ENCODE data around the gene ZSWIM9.
"Not testable (repeated sequence)": the region's sequence is repeated elsewhere in the genome, so short reads cannot be mapped to it uniquely, and the experiment has no call there.

Gene ZSWIM9

GRCh38 chr19:48218997-48219396, 48.5 kb downstream of the ZSWIM9 start:
- no peak for DNase-seq

DNA sequence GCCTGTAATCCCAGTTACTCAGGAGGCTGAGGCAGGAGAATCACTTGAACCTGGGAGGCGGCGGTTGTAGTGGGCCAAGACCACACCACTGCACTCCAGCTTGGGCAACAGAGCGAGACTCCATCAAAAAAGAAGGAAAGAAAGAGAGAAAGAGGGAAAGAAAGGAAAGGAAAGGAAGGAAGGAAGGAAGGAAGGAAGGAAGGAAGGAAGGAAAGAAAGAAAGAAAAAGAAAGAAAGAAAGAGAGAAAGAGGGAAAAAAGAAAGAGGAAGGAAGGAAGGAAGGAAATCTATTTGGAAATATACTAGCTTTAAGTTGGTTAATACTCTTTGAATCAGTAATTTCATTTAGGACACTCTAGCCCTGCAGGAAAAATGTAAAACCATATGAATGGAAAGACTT, 50.3 kb downstream of the ZSWIM9 start:
- DNase-seq = not testable (repeated sequence)

- DNase-seq = no peak
Observed at GRCh38 chr19:48221628-48222027, 51.1 kb downstream of the ZSWIM9 start.

DNA sequence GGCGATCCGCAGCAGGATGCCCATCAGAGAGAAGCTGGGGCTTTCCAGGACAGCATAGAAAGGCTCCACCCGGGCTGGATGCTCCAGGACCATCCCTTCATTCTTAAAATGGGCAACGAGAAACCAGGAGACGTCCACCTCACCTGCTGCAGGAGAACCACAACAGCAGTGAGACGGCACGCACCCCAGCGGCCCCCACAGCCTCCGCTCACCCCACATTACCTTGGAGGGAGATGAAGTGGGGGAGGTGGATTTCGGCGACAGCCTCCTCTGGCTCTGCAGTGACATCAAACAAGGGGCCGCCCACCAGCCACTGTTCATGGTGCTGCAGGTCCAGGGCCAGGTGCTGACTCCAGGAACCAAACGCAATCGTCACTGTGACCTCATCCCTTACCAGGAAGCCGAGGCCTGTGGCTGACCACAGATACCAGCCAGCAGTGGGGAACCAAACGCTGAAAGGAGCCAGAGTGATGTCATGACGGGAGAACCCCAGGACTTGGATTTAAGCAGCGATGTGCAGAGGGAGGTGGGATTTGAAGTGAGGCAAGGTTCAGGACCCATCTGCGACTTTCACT, 60.2 kb downstream of the ZSWIM9 start:
- peak; percentile 45 for DNase-seq

DNA sequence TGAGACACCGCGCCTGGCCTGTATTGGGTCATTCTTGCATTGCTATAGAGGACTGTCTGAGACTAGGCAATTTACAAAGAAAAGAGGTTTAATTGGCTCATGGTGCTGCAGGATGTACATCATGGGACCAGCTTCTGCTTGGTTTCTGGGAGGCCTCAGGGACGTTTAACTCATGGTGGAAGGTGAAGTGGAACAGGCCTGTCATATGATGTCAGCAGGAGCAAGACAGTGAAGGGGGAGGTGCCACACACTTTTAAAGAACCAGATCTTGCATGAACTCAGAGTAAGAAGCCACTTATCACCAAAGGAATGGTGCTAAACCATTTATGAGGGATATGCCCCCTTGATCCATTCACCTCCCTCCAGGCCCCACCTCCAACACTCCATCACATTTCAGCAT, 66.6 kb downstream of the ZSWIM9 start:
- DNase-seq = no peak

- no peak for DNase-seq
Observed at GRCh38 chr19:48239120-48239519, 68.6 kb downstream of the ZSWIM9 start.

DNA sequence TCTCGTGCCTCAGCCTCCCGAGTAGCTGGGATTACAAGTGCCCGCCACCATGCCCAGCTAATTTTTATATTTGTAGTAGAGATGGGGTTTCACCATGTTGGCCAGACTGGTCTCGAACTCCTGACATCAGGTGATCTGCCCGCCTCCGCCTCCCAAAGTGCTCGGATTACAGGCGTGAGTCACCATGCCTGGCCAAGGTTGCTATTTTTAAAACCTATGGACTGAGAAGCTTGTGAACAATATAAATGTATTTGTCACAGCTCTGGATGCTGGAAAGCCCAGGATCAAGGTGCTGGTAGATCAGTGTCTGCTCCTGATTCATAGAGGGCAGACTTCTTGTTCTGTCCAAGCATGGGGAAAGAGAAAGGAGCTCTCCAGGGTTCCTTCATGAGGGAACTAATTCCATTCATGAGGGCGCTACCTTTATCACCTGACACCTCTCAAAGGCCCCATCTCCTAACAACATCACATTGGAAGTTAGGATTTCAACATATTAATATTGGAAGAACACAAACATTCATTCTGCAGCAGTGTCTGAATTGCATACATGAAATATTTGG, 69.2 kb downstream of the ZSWIM9 start:
- DNase-seq = no peak

DNA sequence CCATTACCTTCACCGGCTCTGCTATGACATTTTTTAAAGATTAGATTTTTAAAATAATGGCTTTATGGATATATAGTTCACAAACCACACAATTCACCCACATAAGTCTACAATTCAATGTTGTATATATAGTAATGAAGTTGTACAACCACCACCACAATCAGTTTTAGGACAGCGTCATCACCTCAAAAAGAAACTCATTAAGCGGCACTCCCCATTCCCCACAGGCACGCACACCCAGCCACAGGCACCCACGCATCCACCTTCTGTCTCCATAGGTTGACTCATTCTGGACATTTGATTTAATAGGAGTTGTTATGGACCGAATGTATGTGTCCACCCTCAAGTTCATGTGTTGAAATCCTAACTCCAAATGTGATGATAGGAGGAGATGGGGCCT, 71.3 kb downstream of the ZSWIM9 start:
- DNase-seq = peak; percentile 35

- DNase-seq = peak; percentile 51
Observed at GRCh38 chr19:48244281-48244680, 73.8 kb downstream of the ZSWIM9 start.

DNA sequence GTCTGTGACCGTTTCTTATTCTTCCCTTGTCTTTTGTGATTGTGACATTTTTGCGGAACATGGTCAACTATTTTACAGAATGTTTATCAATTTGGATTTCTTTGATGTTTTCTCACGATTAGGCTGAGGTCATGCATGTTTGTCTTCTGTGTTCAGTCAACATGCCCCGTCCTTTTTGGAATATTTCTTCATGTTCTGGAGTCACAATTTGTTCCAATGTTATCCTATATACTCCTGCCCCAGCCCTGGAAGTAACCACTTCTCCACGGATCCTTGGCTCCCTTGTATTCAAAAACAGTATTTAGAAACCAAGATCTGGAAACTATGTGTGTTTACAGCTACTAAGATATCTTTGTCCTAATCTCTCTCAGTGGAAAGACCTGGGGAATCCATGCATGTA, 75.6 kb downstream of the ZSWIM9 start:
- DNase-seq = no peak

GRCh38 chr19:48247212-48247611, 76.7 kb downstream of the ZSWIM9 start:
- no peak for DNase-seq

Measured in stimulated activated CD4-positive, alpha-beta T cell treated with anti-CD3 and anti-CD28 coated beads, Interleukin-15, amount 100 ng/mL, for 24 hours (primary cell).